ENCODE measurements around the gene VWC2L.

The VWC2L gene

GRCh38 chr2:214469728-214470127 lies 58.9 kb downstream of the VWC2L start:
- no peak for DNase-seq (ENCODE audit: low spot score)

GRCh38 chr2:214471382-214471781 lies 60.5 kb downstream of the VWC2L start:
- DNase-seq (ENCODE audit: low spot score), result no peak

- no peak for DNase-seq (ENCODE audit: low spot score)
Measured at GRCh38 chr2:214471990-214472389, 61.1 kb downstream of the VWC2L start.

DNA sequence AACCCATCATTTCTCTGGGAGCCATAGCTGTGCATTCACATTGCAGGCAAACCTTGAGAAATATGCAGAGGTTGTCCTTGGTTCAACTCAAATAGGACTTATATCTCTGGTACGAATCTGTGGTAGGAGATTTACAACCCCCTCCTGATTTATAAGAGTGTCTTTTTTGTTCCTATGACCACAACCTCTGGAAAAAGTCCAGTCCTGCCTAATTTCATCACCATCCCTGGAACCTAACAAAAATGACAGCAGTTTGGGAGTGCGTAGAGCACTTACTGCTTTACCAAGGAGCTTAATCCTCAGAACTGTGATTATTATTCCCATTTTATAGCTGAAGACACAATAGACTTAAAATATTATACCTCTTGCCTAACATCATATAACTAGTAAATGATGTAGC lies 66.5 kb downstream of the VWC2L start:
- DNase-seq (ENCODE audit: low spot score), result no peak

DNA sequence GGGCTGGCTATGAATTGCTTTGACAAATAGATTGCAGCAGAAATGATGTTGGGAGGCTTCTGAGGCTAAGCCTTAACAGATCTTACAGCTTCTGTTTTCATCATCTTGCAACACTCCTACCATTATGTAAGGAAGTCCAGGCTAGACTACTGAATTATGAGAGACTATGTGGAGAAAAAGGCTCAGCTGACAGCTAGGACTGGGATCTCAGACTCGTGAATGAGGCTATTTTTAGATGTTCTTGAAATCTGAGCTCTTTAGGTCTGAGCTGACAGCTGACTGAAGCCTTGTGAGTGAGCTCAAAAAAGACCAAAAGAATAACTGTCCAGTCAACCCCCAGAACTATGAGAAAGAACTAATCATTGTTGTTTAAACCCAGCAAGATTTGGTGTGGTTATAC lies 70.3 kb downstream of the VWC2L start:
- no peak for DNase-seq (ENCODE audit: low spot score)

DNA sequence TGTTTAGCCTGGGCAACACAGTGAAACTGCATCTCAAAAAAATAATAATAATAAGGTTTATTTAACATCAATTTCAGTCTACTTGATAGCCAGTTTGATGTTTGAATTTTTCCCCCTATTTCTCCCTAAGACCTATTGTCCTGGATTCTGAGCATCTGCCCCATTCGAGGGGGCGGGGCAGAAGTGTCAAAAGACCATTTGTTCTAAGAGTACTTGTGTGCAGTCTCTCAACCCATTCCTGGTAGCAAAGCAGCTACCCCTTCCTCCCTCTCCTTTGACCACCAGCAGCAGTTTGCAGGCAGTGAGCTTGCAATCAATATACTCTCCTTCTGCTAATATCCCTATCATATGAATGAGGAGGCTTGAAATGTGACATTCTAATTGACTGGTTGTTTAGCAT lies 71.9 kb downstream of the VWC2L start:
- no peak for DNase-seq (ENCODE audit: low spot score)

DNA sequence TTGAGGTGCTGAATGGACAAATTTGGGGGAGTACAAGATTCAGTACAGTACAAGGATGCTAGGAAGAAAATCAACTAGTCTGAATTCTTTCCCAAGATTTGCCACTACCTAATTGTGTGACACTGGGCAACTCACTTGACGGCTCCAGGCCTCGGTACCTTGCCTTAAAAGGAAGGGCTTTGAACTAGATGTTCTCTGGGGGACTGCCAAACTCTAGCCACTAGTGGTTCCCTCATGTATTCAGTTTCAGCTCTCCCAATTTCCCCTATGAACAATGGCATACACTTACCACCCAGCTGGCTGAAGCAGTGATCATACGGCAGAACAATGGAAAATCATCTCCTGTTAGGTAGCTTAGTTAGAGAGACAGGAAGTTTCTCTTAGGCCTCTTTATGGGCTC lies 73.4 kb downstream of the VWC2L start:
- no peak for DNase-seq (ENCODE audit: low spot score)

- no peak for DNase-seq (ENCODE audit: low spot score)
Measured at GRCh38 chr2:214484701-214485100, 73.8 kb downstream of the VWC2L start.

DNA sequence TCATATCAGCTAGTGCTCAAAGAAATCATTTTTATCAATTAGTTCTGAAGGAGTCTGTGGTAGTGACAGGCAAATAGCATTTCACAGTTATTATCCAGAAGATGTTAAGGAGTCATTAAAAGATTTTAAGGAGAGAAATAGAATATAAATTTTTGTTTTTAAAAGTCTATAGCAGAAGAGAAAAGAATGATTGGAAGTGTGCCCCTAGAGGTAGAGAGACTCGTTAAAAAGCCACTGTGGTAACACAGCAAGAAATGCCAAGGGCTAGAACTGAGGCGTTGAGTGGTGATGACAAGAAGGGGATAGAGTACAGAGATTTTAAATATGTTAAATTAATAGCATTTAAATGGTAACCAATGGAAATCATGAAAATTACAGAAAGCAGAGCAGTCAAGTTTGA lies 78.3 kb downstream of the VWC2L start:
- no peak for DNase-seq (ENCODE audit: low spot score)

DNA sequence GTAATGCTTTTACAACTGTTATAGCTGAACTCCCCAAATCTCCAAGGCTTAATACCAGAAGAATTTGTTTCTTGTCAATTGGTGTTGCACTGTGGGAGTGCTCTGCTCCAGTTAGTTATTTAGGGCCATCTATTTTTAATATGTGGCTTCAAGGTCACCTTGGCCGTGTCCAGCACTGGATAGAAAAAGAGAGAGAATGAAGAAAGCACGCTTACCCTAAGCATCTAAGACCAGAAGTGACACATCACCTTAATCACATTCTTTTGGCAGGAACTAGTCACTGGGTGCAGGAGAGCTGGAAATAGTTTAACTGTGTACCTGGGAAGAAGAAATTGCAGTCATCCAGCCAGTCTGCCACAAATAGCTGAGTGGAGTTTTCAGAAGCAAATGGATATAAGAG lies 78.8 kb downstream of the VWC2L start:
- no peak for DNase-seq (ENCODE audit: low spot score)

GRCh38 chr2:214492152-214492551 lies 81.3 kb downstream of the VWC2L start:
- no peak for DNase-seq (ENCODE audit: low spot score)

DNA sequence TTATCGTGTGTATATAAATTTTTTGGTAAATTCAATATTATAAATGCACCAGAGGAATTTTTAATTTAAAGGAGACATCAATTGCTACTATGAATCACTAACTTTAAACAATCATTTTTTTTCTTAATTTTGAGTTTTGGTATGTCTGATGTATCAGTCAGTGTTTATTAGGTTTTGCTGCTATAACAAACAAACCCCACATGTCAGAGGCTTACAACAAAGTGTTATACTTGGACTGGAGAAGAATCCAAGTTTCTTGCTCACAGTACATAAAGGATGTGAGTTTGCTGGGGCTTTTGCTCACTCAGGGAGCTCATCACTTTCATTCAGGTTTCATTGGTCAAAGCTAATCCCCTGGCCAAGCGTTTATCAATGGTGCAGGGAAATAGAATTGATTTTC lies 81.8 kb downstream of the VWC2L start:
- DNase-seq (ENCODE audit: low spot score), result no peak

DNA sequence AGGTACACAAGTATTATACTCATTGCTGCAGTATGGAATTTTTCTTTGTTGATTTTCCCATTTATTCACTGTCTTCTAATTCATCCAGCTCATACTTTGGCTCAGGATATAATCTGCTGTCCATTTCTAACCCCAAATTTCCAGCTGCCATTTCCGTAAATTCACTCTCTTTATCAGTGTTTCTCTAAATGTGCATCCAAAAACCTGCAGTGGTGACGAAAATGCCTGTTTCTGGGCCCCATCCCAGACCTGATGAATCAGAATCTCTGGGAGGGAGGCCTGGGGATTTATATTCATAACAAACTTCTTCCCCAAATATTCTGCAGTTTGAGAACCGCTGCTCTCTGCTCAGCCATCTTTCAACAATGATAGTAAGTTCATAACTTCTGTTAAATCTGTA lies 86.6 kb downstream of the VWC2L start:
- DNase-seq (ENCODE audit: low spot score), result no peak

DNA sequence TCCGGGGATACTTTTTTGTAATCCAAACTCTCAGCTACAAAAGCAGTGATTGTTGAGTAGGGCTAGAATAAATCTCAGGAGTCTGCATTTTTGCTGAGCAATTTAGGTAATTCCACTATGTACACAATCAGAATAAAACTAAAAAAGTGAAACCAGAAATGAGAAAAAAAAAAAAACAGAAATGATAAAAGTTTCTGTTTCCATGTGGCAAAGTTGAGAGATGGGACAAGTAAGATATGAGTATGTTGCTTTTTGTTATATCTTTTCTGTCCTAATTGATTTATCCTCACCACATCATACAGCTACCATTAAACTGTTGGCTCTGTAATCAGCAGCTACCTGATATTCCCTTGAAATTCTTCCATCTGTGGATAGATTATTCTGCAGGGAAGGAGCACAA lies 92.7 kb downstream of the VWC2L start:
- DNase-seq (ENCODE audit: low spot score), result no peak

GRCh38 chr2:214504599-214505376 lies 93.9 kb downstream of the VWC2L start:
- DNase-seq (ENCODE audit: low spot score), result no peak

- DNase-seq (ENCODE audit: low spot score), result no peak
Measured at GRCh38 chr2:214507032-214507431, 96.2 kb downstream of the VWC2L start.

- no peak for DNase-seq (ENCODE audit: low spot score)
Measured at GRCh38 chr2:214514704-214515103, 103.8 kb downstream of the VWC2L start.

GRCh38 chr2:214515111-214515510 lies 104.3 kb downstream of the VWC2L start:
- DNase-seq (ENCODE audit: low spot score), result no peak

GRCh38 chr2:214519258-214519818 lies 108.5 kb downstream of the VWC2L start:
- no peak for DNase-seq (ENCODE audit: low spot score)

GRCh38 chr2:214529021-214529420 lies 118.2 kb downstream of the VWC2L start:
- no peak for DNase-seq (ENCODE audit: low spot score)

DNA sequence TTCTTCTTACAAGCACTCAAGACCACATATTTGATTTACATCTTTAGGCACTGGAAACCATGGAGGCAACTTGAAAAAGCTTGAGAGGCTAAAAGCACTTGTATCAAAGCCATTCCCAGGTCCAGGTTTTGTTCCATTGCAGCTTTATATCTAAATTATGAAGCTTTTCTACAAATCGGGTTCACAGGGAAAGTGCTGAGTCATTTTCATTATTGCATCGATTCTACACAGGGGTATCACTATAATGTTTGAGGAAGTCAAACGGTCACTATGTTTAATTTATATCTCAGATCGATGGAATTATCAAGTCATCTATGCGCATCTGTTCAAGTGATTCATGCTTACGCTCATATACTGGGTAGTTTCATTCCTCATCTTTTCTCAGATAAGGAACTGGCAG lies 118.7 kb downstream of the VWC2L start:
- DNase-seq (ENCODE audit: low spot score), result no peak

DNA sequence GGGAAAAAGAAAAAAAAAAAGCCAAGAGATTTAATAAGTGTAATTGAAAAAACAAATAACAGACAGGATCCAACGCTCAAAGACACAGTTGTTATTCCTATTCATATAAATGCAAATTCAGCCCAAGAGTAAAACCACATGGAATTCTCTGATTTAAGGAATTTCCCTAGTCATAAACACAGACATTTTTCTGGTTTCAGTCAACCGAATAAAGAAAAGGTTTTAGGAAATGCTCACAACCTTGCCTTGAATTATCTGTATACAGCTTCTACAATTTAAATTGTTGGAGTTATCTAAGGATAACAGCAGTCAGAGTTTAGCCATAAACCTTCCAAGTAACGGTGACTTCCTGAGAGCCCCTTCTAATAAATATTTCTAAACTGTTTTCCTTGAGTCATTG lies 122.7 kb downstream of the VWC2L start:
- no peak for DNase-seq (ENCODE audit: low spot score)

DNA sequence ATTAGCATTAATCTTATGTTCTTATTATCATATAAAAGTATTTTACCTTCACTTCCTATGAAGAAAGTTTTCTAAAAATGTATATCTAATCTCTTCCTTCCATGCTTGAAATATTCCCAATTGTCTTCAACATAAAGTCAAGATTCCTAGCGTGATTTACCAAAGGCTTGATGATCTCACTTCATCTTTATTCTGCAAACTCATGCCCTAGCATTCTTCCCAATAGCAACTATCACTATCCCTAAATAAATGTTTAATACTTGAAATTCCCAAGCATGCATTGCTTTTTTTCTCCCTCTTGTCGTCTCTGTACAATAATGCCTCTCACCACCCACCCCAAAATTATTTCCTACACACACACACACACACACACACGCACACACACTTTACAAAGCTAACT lies 125.8 kb downstream of the VWC2L start:
- DNase-seq (ENCODE audit: low spot score), result no peak

DNA sequence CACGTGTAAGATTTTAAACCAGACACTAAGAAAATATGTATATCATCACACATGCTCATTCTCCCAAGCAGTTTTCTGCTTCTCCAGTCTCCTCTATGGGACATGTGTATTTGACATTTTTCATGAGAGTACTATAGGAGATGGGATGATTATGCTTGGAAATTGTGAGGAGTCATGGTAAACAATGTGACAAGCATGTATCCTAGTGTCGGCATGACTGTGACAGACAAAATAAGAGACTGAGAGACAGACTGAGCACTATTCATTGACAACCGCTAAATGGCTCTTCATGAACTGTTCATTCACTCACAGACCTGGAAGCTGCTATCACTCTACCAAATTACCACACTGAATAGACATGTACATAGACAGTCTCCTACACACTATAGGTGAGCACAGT lies 127.1 kb downstream of the VWC2L start:
- DNase-seq (ENCODE audit: low spot score), result no peak
